ENCODE measurements around the gene GNPAT.

Gene GNPAT

GRCh38 chr1:231313661-231314060 lies 72.6 kb downstream of the GNPAT start:
- in situ Hi-C loops (cut with MboI; ENCODE audit: low sequenced_read_pairs): no loop called here

GRCh38 chr1:231315887-231316286 lies 74.9 kb downstream of the GNPAT start:
- in situ Hi-C loops (cut with MboI; ENCODE audit: low sequenced_read_pairs): no loop called here

- in situ Hi-C loops (cut with MboI; ENCODE audit: low sequenced_read_pairs): no loop called here
These were observed 76.4 kb downstream of the GNPAT start for GRCh38 chr1:231317306-231318014.

GRCh38 chr1:231318015-231318355 lies 77.0 kb downstream of the GNPAT start:
- in situ Hi-C loops (cut with MboI; ENCODE audit: low sequenced_read_pairs): no loop called here

- in situ Hi-C loops (cut with MboI; ENCODE audit: low sequenced_read_pairs): no loop called here
These were observed 77.6 kb downstream of the GNPAT start for GRCh38 chr1:231318568-231318967.

GRCh38 chr1:231319080-231319479 lies 78.1 kb downstream of the GNPAT start:
- in situ Hi-C loops (cut with MboI; ENCODE audit: low sequenced_read_pairs): no loop called here

- in situ Hi-C loops (cut with MboI; ENCODE audit: low sequenced_read_pairs): no loop called here
These were observed 82.0 kb downstream of the GNPAT start for GRCh38 chr1:231322880-231323530.

- in situ Hi-C loops (cut with MboI; ENCODE audit: low sequenced_read_pairs): no loop called here
These were observed 83.6 kb downstream of the GNPAT start for GRCh38 chr1:231324660-231325059.

GRCh38 chr1:231326248-231326647 lies 85.2 kb downstream of the GNPAT start:
- in situ Hi-C loops (cut with MboI; ENCODE audit: low sequenced_read_pairs): no loop called here

All from hTERT RPE-1 (cell line).